Measurements from ENCODE around the gene JPH4. TPM values are rescaled to one million over a fixed set of nuclear protein-coding genes. Genes with fewer than 3 reads are reported as not detected.

The JPH4 gene
- total RNA-seq, 6 experiments from 2014 or later: 0.07 to 0.20 (median 0.19) TPM; not detected in 3

DNA sequence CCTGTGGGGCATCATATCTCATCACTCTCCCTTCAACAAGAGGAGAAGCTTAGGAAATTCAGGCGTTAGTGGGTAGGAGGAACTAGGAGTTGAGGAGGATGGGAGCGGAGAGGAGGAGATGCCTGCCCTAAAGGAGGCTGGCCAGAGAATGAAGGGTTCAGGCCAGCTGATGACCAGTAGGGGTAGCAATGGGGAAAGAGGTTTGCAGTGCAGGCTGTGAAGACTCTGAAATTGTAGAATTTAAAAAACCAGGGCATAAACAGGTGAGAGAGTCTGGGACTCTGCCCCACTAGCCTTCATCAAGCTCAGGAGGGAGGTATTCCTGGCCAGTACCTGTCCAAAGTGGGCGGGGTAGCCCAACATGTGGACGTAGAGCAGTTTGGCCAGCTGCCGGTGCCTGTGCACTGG lies 11.8 kb downstream of the JPH4 start:
- ATAC-seq: peak; percentile 4 to 31 (median 12)
- 27% methylated on average over 2 of the region's 5 CpGs for whole genome bisulfite sequencing (ENCODE audit: insufficient coverage, low coverage, low lambda C conversion rate, missing lambda C conversion rate)

DNA sequence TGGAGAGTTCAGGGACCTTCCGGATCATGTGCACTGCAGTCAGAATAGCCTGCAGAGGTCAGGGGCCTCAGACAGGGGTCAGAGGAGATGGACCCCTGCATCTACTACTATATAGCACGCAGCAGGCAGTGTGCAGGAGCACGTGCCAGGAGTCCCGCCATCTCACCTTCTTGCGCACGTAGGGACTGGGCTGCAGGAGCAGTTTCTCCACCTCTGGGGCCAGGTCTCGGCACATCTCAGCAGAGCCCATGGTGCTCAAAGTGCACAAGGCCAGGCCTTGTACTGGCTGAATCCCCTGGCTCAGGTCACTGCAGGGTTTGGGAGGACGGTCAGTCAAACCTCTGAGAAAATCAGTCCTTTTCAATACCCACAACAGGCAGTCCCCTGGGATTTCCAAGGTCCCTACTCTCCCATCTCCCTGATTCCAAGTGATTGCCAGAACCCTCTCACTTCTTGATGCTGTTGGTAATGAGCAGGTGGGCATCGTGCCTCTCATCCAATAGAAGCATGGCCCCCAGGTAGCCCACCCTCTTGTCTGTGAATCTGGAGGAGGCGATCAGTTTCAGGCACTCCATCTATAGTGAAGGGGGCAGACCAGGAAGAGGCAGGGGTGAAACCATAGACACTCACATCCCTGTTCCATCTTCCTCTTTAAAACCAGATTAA lies 12.3 kb downstream of the JPH4 start:
- WGBS (ENCODE audit: insufficient coverage, low coverage, low lambda C conversion rate, missing lambda C conversion rate): 100% methylated on average over 1 of the region's 10 CpGs
- Histone ChIP-seq H3K4me3 (no peak overlapping the region), H3K9me3 (no peaks in the 10 kb centered on the region), H3K4me1 (peaks cover 0 to 24% (median 4%) of the 10 kb centered on the region in 4 donors), H3K27me3 (no peaks in the 10 kb centered on the region), H3K27ac (no peak overlapping the region), H3K36me3 (peaks cover 0 to 5% (median 0%) of the 10 kb centered on the region in 4 donors)
- intact Hi-C loops (cut with DNase I): no loop called here
- ATAC-seq (no peak), DNase-seq (no peak)
- TF ChIP-seq, protein P1, sequence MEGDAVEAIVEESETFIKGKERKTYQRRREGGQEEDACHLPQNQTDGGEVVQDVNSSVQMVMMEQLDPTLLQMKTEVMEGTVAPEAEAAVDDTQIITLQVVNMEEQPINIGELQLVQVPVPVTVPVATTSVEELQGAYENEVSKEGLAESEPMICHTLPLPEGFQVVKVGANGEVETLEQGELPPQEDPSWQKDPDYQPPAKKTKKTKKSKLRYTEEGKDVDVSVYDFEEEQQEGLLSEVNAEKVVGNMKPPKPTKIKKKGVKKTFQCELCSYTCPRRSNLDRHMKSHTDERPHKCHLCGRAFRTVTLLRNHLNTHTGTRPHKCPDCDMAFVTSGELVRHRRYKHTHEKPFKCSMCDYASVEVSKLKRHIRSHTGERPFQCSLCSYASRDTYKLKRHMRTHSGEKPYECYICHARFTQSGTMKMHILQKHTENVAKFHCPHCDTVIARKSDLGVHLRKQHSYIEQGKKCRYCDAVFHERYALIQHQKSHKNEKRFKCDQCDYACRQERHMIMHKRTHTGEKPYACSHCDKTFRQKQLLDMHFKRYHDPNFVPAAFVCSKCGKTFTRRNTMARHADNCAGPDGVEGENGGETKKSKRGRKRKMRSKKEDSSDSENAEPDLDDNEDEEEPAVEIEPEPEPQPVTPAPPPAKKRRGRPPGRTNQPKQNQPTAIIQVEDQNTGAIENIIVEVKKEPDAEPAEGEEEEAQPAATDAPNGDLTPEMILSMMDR (IDR thresholded peaks at IDR 0.05): no peak
- no peak for TF ChIP-seq POLR2A (IDR thresholded peaks at IDR 0.05)

More for the DNA sequence above, 11.8 kb downstream of the JPH4 start:
- Histone ChIP-seq H3K4me1 (peaks cover 0 to 24% (median 4%) of the 10 kb centered on the region in 4 donors), H3K27ac (peak overlapping the region in 2 of 3 donors; percentile 39 to 58), H3K9me3 (no peaks in the 10 kb centered on the region), H3K36me3 (peaks cover 0 to 4% (median 0%) of the 10 kb centered on the region in 4 donors), H3K4me3 (peak overlapping the region; percentile 54 to 60 (median 60)), H3K27me3 (no peaks in the 10 kb centered on the region)
- peak in 1 of 3 donors; percentile 73 for DNase-seq
- intact Hi-C loops (cut with DNase I): no loop called here
- TF ChIP-seq, protein P1 (IDR thresholded peaks at IDR 0.05): peak in 1 of 4 donors; percentile 7
- no peak for TF ChIP-seq POLR2A (IDR thresholded peaks at IDR 0.05)

DNA sequence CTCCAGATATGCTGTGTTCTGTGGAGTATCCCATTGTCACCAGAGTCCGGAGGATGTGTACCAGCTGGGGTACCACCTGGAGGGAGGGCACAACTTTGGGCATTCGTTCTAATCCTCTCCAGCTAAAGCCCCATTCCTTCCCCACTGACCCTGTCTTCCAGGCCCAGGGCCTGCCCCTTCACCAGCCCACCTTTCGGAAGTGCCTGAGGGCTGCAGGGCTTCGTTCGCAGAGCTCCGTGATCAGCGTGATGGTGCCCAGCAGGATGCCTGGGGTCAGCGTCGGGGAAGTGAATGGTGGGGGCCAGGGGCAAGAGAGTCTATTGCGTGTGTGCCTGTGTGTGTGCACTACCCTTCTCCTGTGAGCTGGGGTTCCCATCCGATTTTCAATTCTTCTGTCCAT lies 13.0 kb downstream of the JPH4 start:
- WGBS (ENCODE audit: insufficient coverage, low coverage, low lambda C conversion rate, missing lambda C conversion rate): 100% methylated on average over 1 of the region's 11 CpGs
- peaks cover 0 to 7% (median 0%) of the 10 kb centered on the region in 4 donors for H3K36me3 ChIP-seq
- no peaks in the 10 kb centered on the region for H3K27me3 ChIP-seq
- ATAC-seq: no peak
- H3K27ac ChIP-seq: no peak overlapping the region
- intact Hi-C loops (cut with DNase I): no loop called here
- no peaks in the 10 kb centered on the region for H3K9me3 ChIP-seq
- H3K4me1 ChIP-seq: peaks cover 0 to 24% (median 4%) of the 10 kb centered on the region in 4 donors
- H3K4me3 ChIP-seq: no peak overlapping the region
- no peak for DNase-seq
- TF ChIP-seq POLR2A (IDR thresholded peaks at IDR 0.05): no peak
- TF ChIP-seq, protein P1 (IDR thresholded peaks at IDR 0.05): no peak

DNA sequence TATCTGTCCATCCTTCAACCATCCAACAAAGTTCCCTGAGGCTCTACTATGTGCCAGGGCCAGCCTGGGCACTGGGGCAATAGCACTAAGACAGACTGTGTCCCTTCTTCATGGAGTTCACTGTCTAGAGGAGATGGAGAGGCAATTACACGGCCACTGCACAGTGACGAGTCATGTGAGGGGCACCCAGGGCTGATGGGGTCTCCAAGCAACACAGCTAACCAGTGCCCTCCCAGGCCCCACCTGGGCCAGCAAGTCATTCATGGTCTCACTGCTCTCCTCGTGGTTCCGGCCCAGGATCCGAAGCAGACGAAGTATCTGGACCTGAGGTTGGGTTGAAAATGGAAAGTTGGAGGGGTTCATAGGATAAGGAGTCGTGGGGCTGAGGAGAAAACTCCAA lies 13.7 kb downstream of the JPH4 start:
- peaks cover 0 to 13% (median 0%) of the 10 kb centered on the region in 4 donors for H3K36me3 ChIP-seq
- no peak overlapping the region for H3K27ac ChIP-seq
- H3K4me1 ChIP-seq: peaks cover 0 to 24% (median 4%) of the 10 kb centered on the region in 4 donors
- no peaks in the 10 kb centered on the region for H3K9me3 ChIP-seq
- WGBS (ENCODE audit: insufficient coverage, low coverage, low lambda C conversion rate, missing lambda C conversion rate): 82% methylated on average over 6 of the region's 7 CpGs
- TF ChIP-seq POLR2A (IDR thresholded peaks at IDR 0.05): no peak
- TF ChIP-seq, protein P1 (IDR thresholded peaks at IDR 0.05): no peak
- no peak for ATAC-seq
- H3K4me3 ChIP-seq: no peak overlapping the region
- H3K27me3 ChIP-seq: no peaks in the 10 kb centered on the region
- intact Hi-C loops (cut with DNase I): loop anchor here in 1 of 2 donors (5.0 kb wide), 1 partner anchor 88 kb away; no protein-coding TSS in a partner anchor
- DNase-seq: no peak
